Measurements from ENCODE around the gene ZAR1. TPM values are rescaled to one million over a fixed set of nuclear protein-coding genes. Genes with fewer than 3 reads are reported as not detected.

Gene ZAR1
- total and polyA plus RNA-seq, 10 of the 15 experiments (the other 5 are each of a cell fraction or from before 2014, with no cell fraction given) = not detected

GRCh38 chr4:48467891-48468290, 22.2 kb upstream of the ZAR1 start:
- CTCF ChIA-PET = interaction anchor here (0.9 kb wide), 1 partner anchor 494 kb away, joined by 4 read pairs; no protein-coding TSS in a partner anchor
- Histone ChIP-seq H3K4me3 (no peak overlapping the region), H4K20me1 (ENCODE audit: control insufficient read depth, insufficient read depth) (no peaks in the 10 kb centered on the region), H3K4me2 (ENCODE audit: control insufficient read depth, insufficient read depth) (no peak overlapping the region), H3K79me2 (ENCODE audit: control insufficient read depth, insufficient read depth, low read length) (no peaks in the 10 kb centered on the region), H3K27me3 (replicated peaks in 1 of 2; ENCODE audit: control insufficient read depth in 2 of 2, insufficient read depth in 2 of 2, low read length in 1 of 2) (no peaks in the 10 kb centered on the region), H3K9ac (ENCODE audit: control insufficient read depth, insufficient read depth, low read length) (no peak overlapping the region), H3K27ac (ENCODE audit: control insufficient read depth, insufficient read depth) (no peak overlapping the region), H3K9me3 (replicated peaks; ENCODE audit: control insufficient read depth, insufficient read depth, low read length) (no peaks in the 10 kb centered on the region; the same call in 2 of the 3 replicates), H3K4me1 (ENCODE audit: control insufficient read depth, insufficient read depth, low read length) (no peaks in the 10 kb centered on the region; the same call in 1 of the 2 replicates), H2AFZ (ENCODE audit: control insufficient read depth, low read depth, low read length) (no peak overlapping the region), H3K36me3 (ENCODE audit: control insufficient read depth in 2 of 2, insufficient read depth in 2 of 2, low read length in 1 of 2) (no peaks in the 10 kb centered on the region)
- no TSS peak for BruUV-seq (replicated peaks)
- SMC1A ChIA-PET (ENCODE audit: uncharacterized antibody, unreplicated experiment) = no interaction called here
- in situ Hi-C loops (cut with MboI) = no loop called here
- intact Hi-C loops (cut with micrococcal nuclease; ENCODE audit: unreplicated experiment) = no loop called here
- DNase-seq (ENCODE audit: low read depth, low spot score) (no peak), ATAC-seq (no peak), FAIRE-seq (no peak)
- RAD21 ChIA-PET (ENCODE audit: unreplicated experiment) = interaction anchor here (0.6 kb wide), 1 partner anchor 1487 kb away, joined by 3 read pairs; no protein-coding TSS in a partner anchor
- WGBS (ENCODE audit: insufficient coverage, insufficient replicate concordance, low lambda C conversion rate, missing lambda C conversion rate) = 25% methylated on average over 4 of the region's 5 CpGs
- TF ChIP-seq MEF2A (IDR thresholded peaks at IDR 0.05; ENCODE audit: insufficient read depth, low read depth, low read length) (no peak), PBX3 (IDR thresholded peaks at IDR 0.05; ENCODE audit: insufficient replicate concordance, low read depth, low read length) (no peak), HDAC2 (IDR thresholded peaks at IDR 0.05) (no peak), EZH2 (IDR thresholded peaks at IDR 0.05; ENCODE audit: borderline replicate concordance, control insufficient read depth, low read depth, low read length) (no peak), BMI1 (IDR thresholded peaks at IDR 0.05; ENCODE audit: borderline replicate concordance) (no peak), ETV6 (conservative IDR thresholded peaks at IDR 0.05 in 1 of 2, IDR thresholded peaks at IDR 0.05 in 1 of 2; ENCODE audit: borderline replicate concordance in 1 of 2, low read depth in 1 of 2) (no peak), RAD51 (IDR thresholded peaks at IDR 0.05) (no peak), PRDM15 (CRISPR knock-in tag; IDR thresholded peaks at IDR 0.05) (no peak), CEBPB (IDR thresholded peaks at IDR 0.05; ENCODE audit: borderline replicate concordance in 1 of 2, low read depth in 2 of 2, low read length in 2 of 2) (no peak), ATF3 (IDR thresholded peaks at IDR 0.05; ENCODE audit: borderline replicate concordance, extremely low read depth, low read depth, low read length) (no peak), ZBTB33 (IDR thresholded peaks at IDR 0.05) (no peak), MXI1 (IDR thresholded peaks at IDR 0.05; ENCODE audit: low read depth, low read length) (no peak), CBFB (IDR thresholded peaks at IDR 0.05; ENCODE audit: low read depth) (no peak), YY1 (IDR thresholded peaks at IDR 0.05; ENCODE audit: low read depth, low read length) (no peak), NFXL1 (IDR thresholded peaks at IDR 0.05; ENCODE audit: borderline replicate concordance) (no peak), FOXK2 (IDR thresholded peaks at IDR 0.05) (no peak), BHLHE40 (IDR thresholded peaks at IDR 0.05; ENCODE audit: borderline replicate concordance in 1 of 2, low read depth in 2 of 2, low read length in 1 of 2) (no peak), IRF4 (IDR thresholded peaks at IDR 0.05; ENCODE audit: low read depth, low read length) (no peak)
- POLR2A ChIA-PET = no interaction called here
